ENCODE measurements around the gene PMS2. TPM values are rescaled to one million over a fixed set of nuclear protein-coding genes. Genes with fewer than 3 reads are reported as not detected.

Gene PMS2
- total RNA-seq, 1 donor from 2014 or later, result 20.3 TPM

- H3K4me1 Mint-ChIP-seq, result no peaks in the 10 kb centered on the region
- H3K36me3 Mint-ChIP-seq (ENCODE audit: low read depth), result peaks cover 31% of the 10 kb centered on the region
- no peak overlapping the region for H3K4me3 Mint-ChIP-seq
- H3K9me3 Mint-ChIP-seq, result no peaks in the 10 kb centered on the region
- no peaks in the 10 kb centered on the region for H3K27me3 Mint-ChIP-seq (ENCODE audit: low read depth)
- no peak overlapping the region for H3K27ac Mint-ChIP-seq (ENCODE audit: unreplicated experiment)
- no peak for DNase-seq (ENCODE audit: low read depth, low spot score)
- TF ChIP-seq CTCF (conservative IDR thresholded peaks at IDR 0.05), result no peak
Measured at GRCh38 chr7:6022707-6023106, 13.9 kb upstream of the PMS2 start.

GRCh38 chr7:6020371-6021286 is 11.8 kb upstream of the PMS2 start:
- no peak for TF ChIP-seq CTCF (conservative IDR thresholded peaks at IDR 0.05)
- H3K27ac Mint-ChIP-seq (ENCODE audit: unreplicated experiment), result no peak overlapping the region
- no peaks in the 10 kb centered on the region for H3K4me1 Mint-ChIP-seq
- no peak overlapping the region for H3K4me3 Mint-ChIP-seq
- no peaks in the 10 kb centered on the region for H3K9me3 Mint-ChIP-seq
- no peak for DNase-seq (ENCODE audit: low read depth, low spot score)
- H3K27me3 Mint-ChIP-seq (ENCODE audit: low read depth), result no peaks in the 10 kb centered on the region
- H3K36me3 Mint-ChIP-seq (ENCODE audit: low read depth), result peaks cover 35% of the 10 kb centered on the region

DNA sequence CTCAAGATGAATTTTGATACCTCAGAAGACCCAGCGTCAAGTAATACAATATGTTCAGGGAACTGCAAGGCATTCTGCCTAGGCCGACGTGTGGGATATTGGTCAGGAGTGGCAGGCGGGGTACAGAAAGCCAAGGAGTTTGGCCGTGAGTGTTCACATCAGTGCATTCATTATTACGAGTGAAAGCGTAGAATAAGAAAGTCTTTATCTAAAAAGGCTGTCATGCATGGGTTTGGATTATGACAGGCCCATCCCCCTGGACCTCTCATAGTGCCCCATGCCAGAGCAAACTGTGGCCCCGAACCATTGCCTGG is 7.8 kb upstream of the PMS2 start:
- no peaks in the 10 kb centered on the region for H3K27me3 Mint-ChIP-seq (ENCODE audit: low read depth)
- no peak overlapping the region for H3K27ac Mint-ChIP-seq (ENCODE audit: unreplicated experiment)
- peaks cover 16% of the 10 kb centered on the region for H3K36me3 Mint-ChIP-seq (ENCODE audit: low read depth)
- no peaks in the 10 kb centered on the region for H3K4me1 Mint-ChIP-seq
- no peak for TF ChIP-seq CTCF (conservative IDR thresholded peaks at IDR 0.05)
- DNase-seq (ENCODE audit: low read depth, low spot score), result no peak
- H3K9me3 Mint-ChIP-seq, result no peaks in the 10 kb centered on the region
- H3K4me3 Mint-ChIP-seq, result peak overlapping the region; percentile 27

GRCh38 chr7:6015917-6016652 is 7.2 kb upstream of the PMS2 start:
- peak overlapping the region; percentile 27 for H3K4me3 Mint-ChIP-seq
- H3K27ac Mint-ChIP-seq (ENCODE audit: unreplicated experiment), result peak overlapping the region; percentile 45
- H3K9me3 Mint-ChIP-seq, result no peaks in the 10 kb centered on the region
- no peaks in the 10 kb centered on the region for H3K27me3 Mint-ChIP-seq (ENCODE audit: low read depth)
- H3K36me3 Mint-ChIP-seq (ENCODE audit: low read depth), result peaks cover 14% of the 10 kb centered on the region
- no peak for DNase-seq (ENCODE audit: low read depth, low spot score)
- TF ChIP-seq CTCF (conservative IDR thresholded peaks at IDR 0.05), result no peak
- H3K4me1 Mint-ChIP-seq, result peaks cover 4% of the 10 kb centered on the region

GRCh38 chr7:6012355-6013104 is 3.7 kb upstream of the PMS2 start:
- peaks cover 21% of the 10 kb centered on the region for H3K4me1 Mint-ChIP-seq
- H3K27ac Mint-ChIP-seq (ENCODE audit: unreplicated experiment), result no peak overlapping the region
- TF ChIP-seq CTCF (conservative IDR thresholded peaks at IDR 0.05), result no peak
- no peak for DNase-seq (ENCODE audit: low read depth, low spot score)
- H3K36me3 Mint-ChIP-seq (ENCODE audit: low read depth), result peaks cover 7% of the 10 kb centered on the region
- H3K4me3 Mint-ChIP-seq, result peak overlapping the region; percentile 25
- no peaks in the 10 kb centered on the region for H3K27me3 Mint-ChIP-seq (ENCODE audit: low read depth)
- no peaks in the 10 kb centered on the region for H3K9me3 Mint-ChIP-seq
